ENCODE data around the gene ARPC3.
"Not testable (repeated sequence)": the region's sequence is repeated elsewhere in the genome, so short reads cannot be mapped to it uniquely, and the experiment has no call there.

ARPC3 gene

GRCh38 chr12:110449799-110450497, at the start of gene ARPC3:
Gene ARPC3 (minus strand): TSS chr12:110450337. CDS start chr12:110450260, 77 bp downstream.
- DNase-seq (ENCODE audit: low read depth in 2 of 2, low spot score in 1 of 2) = peak; percentile 82 to 89

GRCh38 chr12:110498984-110499706, 49.0 kb upstream of the ARPC3 start:
- no peak for DNase-seq (ENCODE audit: low read depth in 2 of 2, low spot score in 1 of 2)

- no peak for DNase-seq (ENCODE audit: low read depth in 2 of 2, low spot score in 1 of 2)
Observed at GRCh38 chr12:110475426-110475825, 25.3 kb upstream of the ARPC3 start.

GRCh38 chr12:110468214-110469048, 18.3 kb upstream of the ARPC3 start, which contains the start of the genes FAM216A and GPN3:
Gene FAM216A (plus strand): TSS chr12:110468845. CDS start chr12:110468876, 31 bp downstream.
Gene GPN3 (minus strand): TSS chr12:110468257. CDS start chr12:110468203, 54 bp downstream.
- peak; percentile 91 for DNase-seq (ENCODE audit: low read depth in 2 of 2, low spot score in 1 of 2)

GRCh38 chr12:110467847-110468213, 17.7 kb upstream of the ARPC3 start:
- DNase-seq (ENCODE audit: low read depth in 2 of 2, low spot score in 1 of 2) = no peak

GRCh38 chr12:110466791-110467190, 16.7 kb upstream of the ARPC3 start:
- no peak for DNase-seq (ENCODE audit: low read depth in 2 of 2, low spot score in 1 of 2)

- DNase-seq (ENCODE audit: low read depth in 2 of 2, low spot score in 1 of 2) = not testable (repeated sequence)
Observed at GRCh38 chr12:110465765-110466164, 15.6 kb upstream of the ARPC3 start.

GRCh38 chr12:110465024-110465423, 14.9 kb upstream of the ARPC3 start:
- DNase-seq (ENCODE audit: low read depth in 2 of 2, low spot score in 1 of 2) = no peak

- DNase-seq (ENCODE audit: low read depth in 2 of 2, low spot score in 1 of 2) = not testable (repeated sequence)
Observed at GRCh38 chr12:110461189-110461588, 11.1 kb upstream of the ARPC3 start.

- no peak for DNase-seq (ENCODE audit: low read depth in 2 of 2, low spot score in 1 of 2)
Observed at GRCh38 chr12:110458756-110459155, 8.6 kb upstream of the ARPC3 start.

GRCh38 chr12:110453569-110454296, 3.6 kb upstream of the ARPC3 start:
- no peak for DNase-seq (ENCODE audit: low read depth in 2 of 2, low spot score in 1 of 2)

- no peak for DNase-seq (ENCODE audit: low read depth in 2 of 2, low spot score in 1 of 2)
Observed at GRCh38 chr12:110451263-110451662, 1.1 kb upstream of the ARPC3 start.

- DNase-seq (ENCODE audit: low read depth in 2 of 2, low spot score in 1 of 2) = no peak
Observed at GRCh38 chr12:110444455-110444854, 5.7 kb downstream of the ARPC3 start.

- DNase-seq (ENCODE audit: low read depth in 2 of 2, low spot score in 1 of 2) = no peak
Observed at GRCh38 chr12:110436231-110436630, 13.9 kb downstream of the ARPC3 start.

GRCh38 chr12:110431957-110432587, 18.1 kb downstream of the ARPC3 start:
- no peak for DNase-seq (ENCODE audit: low read depth in 2 of 2, low spot score in 1 of 2)

GRCh38 chr12:110429676-110430075, 20.5 kb downstream of the ARPC3 start:
- DNase-seq (ENCODE audit: low read depth in 2 of 2, low spot score in 1 of 2) = not testable (repeated sequence)

GRCh38 chr12:110426406-110426805, 23.7 kb downstream of the ARPC3 start:
- no peak for DNase-seq (ENCODE audit: low read depth in 2 of 2, low spot score in 1 of 2)

- no peak for DNase-seq (ENCODE audit: low read depth in 2 of 2, low spot score in 1 of 2)
Observed at GRCh38 chr12:110424237-110424636, 25.9 kb downstream of the ARPC3 start.

GRCh38 chr12:110421701-110422100, 28.4 kb downstream of the ARPC3 start:
- DNase-seq (ENCODE audit: low read depth in 2 of 2, low spot score in 1 of 2) = no peak

- DNase-seq (ENCODE audit: low read depth in 2 of 2, low spot score in 1 of 2) = no peak
Observed at GRCh38 chr12:110421159-110421661, 28.9 kb downstream of the ARPC3 start.
